GM12891 (cell line): ENCODE measurements around the gene TBPL2.
A peak's percentile ranks its signal among the peaks of the same experiment; 100 is the strongest.

ENCODE experiments used
- DNase-seq: peaks from one replicate; pipeline ENCODE4 v3.0.0; 2011; ENCODE audit warnings: low spot score; ENCODE audit not compliant: insufficient read length
- FAIRE-seq: peaks from 2 replicates; lab custom pipeline; 2011; peaks lifted over from hg19 to GRCh38; lab: Jason Lieb, UNC
- PAX5 ChIP-seq: IDR thresholded peaks from 2 replicates; pipeline ENCODE4 v1.6.1; 2011; ENCODE audit warnings: low read length, moderate library complexity, mild to moderate bottlenecking; ENCODE audit not compliant: insufficient read depth, severe bottlenecking
- POLR2A ChIP-seq: IDR thresholded peaks from 2 replicates; pipeline ENCODE4 v1.6.1; 2011; ENCODE audit warnings: low read depth, low read length, control low read depth
- POLR2AphosphoS5 ChIP-seq: IDR thresholded peaks from 2 replicates; pipeline ENCODE4 v1.6.1; 2011; ENCODE audit warnings: low read depth, low read length, control low read depth
- POU2F2 ChIP-seq: IDR thresholded peaks from 2 replicates; pipeline ENCODE4 v1.6.1; 2011; ENCODE audit warnings: low read depth, mild to moderate bottlenecking, control low read depth, low read length, moderate library complexity
- SPI1 ChIP-seq: IDR thresholded peaks from 2 replicates; pipeline ENCODE4 v1.6.1; 2011; ENCODE audit warnings: low read depth, low read length, control low read depth
- TAF1 ChIP-seq: IDR thresholded peaks from 2 replicates; pipeline ENCODE4 v1.6.1; 2011; ENCODE audit warnings: low read depth, low read length, control low read depth

The TBPL2 gene

DNA sequence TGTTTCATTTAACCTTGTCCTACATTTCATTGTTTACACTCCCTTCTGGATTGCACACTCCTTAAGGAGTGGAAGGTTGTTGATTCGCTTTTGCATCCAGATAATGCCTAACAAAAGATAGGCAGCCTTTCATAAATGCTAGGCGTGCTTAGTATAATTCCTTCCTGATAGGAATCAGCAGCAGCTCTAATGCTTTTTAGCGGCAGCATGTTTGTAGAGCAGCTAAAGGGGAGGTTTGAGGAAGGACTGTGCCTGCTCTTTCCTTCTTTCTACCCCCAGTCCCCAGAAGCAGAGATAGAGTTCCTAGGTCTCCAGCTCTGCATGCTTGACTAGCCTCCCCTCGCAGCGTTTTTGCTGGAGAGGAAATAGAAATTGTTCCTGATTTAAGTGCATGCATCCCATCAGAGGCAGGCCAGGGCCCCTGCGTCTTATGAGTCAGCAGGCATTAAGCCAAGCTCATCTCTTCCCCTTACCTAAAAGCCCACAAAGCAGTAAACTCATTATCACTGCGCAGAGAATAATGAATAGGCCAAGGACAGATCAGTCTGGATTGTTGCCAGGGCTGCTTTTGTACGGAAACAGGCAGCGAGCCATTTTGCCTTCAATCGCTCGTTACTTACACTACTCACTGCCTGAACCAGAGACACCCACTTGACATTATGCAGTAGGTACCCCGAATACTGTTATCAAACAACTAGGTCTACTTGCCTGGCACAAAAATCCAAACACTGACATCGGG, 14.0 kb upstream of the TBPL2 start:
- peak; percentile 12; the same call in 1 of the 2 replicates for TF ChIP-seq SPI1
- TF ChIP-seq POLR2A = no peak
- no peak for FAIRE-seq

GRCh38 chr14:55451950-55452349, 11.5 kb upstream of the TBPL2 start:
- DNase-seq (no peak), FAIRE-seq (no peak)
- TF ChIP-seq PAX5 (no peak), POLR2A (no peak), POU2F2 (no peak), POLR2AphosphoS5 (no peak), SPI1 (no peak), TAF1 (no peak)

More for the DNA sequence above, 14.0 kb upstream of the TBPL2 start:
- no peak for DNase-seq

DNA sequence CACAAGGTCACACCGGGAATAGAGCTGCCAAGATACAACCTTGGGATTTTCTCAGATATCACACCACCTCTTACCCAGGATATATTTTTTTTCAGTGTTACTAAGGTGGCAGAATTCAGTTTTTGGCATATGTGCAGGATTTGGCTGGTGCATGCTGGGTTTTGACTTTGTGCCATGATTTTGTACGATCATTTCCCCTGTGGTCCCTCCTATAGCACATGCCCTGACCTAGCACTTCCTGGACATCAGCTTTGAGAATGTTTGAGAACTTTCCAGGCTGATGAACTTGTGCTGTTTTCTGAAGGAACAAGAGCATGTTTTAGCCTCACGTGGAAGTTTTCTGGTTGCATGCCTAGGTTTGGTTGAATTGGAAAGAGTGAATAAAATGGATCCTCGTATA, 11.0 kb upstream of the TBPL2 start:
- FAIRE-seq (no peak), DNase-seq (no peak)
- TF ChIP-seq TAF1 = no peak
- no peak for TF ChIP-seq POLR2AphosphoS5
- TF ChIP-seq POU2F2 = no peak
- no peak for TF ChIP-seq PAX5
- TF ChIP-seq POLR2A = no peak
- TF ChIP-seq SPI1 = no peak

GRCh38 chr14:55450987-55451386, 10.6 kb upstream of the TBPL2 start:
- FAIRE-seq (no peak), DNase-seq (no peak)
- TF ChIP-seq POLR2A = no peak

- no peak for DNase-seq
- FAIRE-seq = no peak
- TF ChIP-seq POU2F2 (no peak), SPI1 (no peak), POLR2A (no peak), PAX5 (no peak), POLR2AphosphoS5 (no peak), TAF1 (no peak)
These were observed 10.1 kb upstream of the TBPL2 start for GRCh38 chr14:55450539-55450938.

DNA sequence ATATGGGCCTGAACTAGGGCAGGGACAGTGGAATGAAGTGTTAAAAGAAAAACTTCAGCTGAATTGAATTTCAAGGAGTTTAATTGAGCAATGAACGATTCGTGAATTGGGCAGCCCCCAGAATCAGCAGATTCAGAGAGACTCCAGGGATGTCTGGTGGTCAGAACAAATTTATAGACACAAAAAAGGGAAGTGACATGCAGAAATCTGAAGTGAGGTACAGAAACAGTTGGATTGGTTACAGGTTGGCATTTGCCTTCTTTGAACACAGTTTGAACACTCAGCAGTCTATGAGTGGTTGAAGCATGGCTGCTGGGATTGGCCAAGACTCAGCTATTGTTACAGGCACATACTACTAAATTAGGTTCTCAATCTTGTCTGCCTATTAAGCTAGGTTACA, 9.7 kb upstream of the TBPL2 start:
- FAIRE-seq (no peak), DNase-seq (no peak)
- TF ChIP-seq TAF1 (no peak), PAX5 (no peak), POLR2AphosphoS5 (no peak), SPI1 (peak; percentile 67)

- TF ChIP-seq SPI1 = no peak
- TF ChIP-seq POU2F2 = no peak
- no peak for TF ChIP-seq PAX5
- TF ChIP-seq TAF1 = no peak
- FAIRE-seq = no peak
These were observed 8.7 kb upstream of the TBPL2 start for GRCh38 chr14:55449116-55449515.

DNA sequence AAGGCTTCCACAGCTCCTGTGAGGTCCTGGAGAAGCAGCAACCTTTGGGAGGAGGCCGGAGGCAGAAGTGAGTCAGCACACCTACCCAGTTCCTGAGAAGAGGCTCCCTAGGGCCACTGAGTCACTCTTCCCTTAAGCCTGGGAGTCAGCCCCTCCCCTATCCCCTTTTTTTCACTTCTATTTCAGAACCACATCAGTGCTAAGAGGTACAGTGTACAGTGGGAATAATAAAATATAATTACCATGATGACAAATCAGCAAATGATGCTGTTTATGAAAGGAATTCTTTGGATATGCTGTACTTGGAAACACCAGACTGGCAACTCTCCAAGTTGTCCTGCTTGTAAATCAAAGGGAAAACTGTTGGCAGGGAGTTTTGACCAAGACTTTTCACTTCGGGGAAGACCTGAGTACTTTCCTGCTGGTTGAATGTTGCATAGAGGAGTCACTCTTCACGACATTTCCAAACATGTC, 7.8 kb upstream of the TBPL2 start:
- FAIRE-seq (no peak), DNase-seq (no peak)
- TF ChIP-seq POLR2AphosphoS5 = no peak
- TF ChIP-seq POLR2A = no peak
- TF ChIP-seq SPI1 = no peak
- no peak for TF ChIP-seq POU2F2
- TF ChIP-seq PAX5 = no peak
- TF ChIP-seq TAF1 = no peak

More at GRCh38 chr14:55449116-55449515, 8.7 kb upstream of the TBPL2 start:
- no peak for DNase-seq

DNA sequence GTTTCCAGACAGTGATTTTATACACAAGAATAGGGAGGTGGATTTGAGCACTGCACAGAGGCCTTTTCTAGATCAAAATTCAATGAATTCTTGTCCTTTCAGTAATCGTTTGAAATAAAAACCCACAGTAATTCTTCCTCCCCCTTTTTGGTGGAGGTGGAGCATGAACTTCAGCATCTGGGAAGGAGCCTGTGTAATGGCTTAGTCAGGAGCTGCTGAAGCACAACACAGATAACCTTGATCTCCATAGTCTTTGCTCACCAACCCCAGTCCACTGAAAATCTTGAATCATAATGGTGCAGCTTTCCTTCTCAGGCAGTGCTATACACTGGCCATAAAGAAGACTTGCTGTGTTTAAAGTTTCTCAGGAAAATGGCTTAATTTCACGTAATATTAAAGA, 6.4 kb upstream of the TBPL2 start:
- no peak for TF ChIP-seq PAX5
- TF ChIP-seq POU2F2 = no peak
- no peak for TF ChIP-seq POLR2A
- TF ChIP-seq POLR2AphosphoS5 = no peak
- TF ChIP-seq TAF1 = no peak
- no peak for TF ChIP-seq SPI1
- FAIRE-seq = no peak
- DNase-seq = no peak

DNA sequence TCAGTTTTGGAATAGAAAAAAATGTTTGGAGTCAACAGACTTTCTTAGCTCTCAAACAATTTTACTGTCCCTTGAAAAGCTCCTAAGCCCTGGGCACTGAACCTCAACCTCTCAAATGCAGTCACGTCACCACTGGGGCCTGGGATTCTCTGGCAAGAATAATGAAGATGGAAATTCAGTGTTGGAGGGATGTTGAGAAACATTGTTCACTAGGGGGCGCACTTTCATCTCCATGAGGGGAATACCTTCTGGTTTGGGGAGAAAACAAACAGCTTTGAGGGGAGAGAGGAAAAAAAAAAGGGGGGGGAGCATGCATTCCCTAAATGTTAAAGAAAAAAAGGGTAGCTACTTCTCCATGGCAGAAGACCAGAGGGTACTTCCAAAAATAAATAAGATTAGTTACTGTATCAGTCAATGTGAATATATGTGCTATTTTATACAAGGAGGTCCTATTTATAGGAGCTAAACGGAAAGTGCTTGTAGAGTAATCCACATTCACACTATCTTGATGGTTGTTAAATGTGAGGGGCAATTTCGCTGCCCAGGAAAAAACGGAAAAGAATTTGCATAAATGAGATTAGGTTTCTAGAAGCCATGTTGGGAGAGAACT, 5.8 kb upstream of the TBPL2 start:
- DNase-seq = peak; percentile 30
- TF ChIP-seq POU2F2 = no peak
- TF ChIP-seq SPI1 = no peak
- TF ChIP-seq TAF1 = no peak
- TF ChIP-seq POLR2A = no peak
- TF ChIP-seq POLR2AphosphoS5 = no peak
- TF ChIP-seq PAX5 = no peak
- FAIRE-seq = peak; percentile 70

DNA sequence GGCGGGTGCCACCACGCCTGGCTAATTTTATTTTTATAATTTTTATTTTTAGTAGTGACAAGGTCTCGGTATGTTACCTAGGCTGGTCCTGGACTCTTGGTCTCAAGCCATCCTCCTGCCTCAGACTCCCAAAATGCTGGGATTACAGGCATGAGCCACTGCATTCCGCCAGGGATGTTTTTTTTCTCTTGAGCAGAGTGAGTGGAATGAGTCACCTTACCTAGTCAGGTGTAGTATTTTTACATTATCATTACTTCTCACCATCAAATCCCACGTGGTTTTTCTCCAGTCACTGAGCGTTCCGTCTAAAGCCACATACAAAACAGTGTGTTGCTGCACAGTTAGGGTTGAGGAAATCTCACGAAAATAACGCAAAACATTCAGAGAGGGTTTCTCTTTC, 870 bp upstream of the TBPL2 start:
- DNase-seq = no peak
- no peak for FAIRE-seq
- TF ChIP-seq POU2F2 = no peak
- TF ChIP-seq TAF1 = no peak
- TF ChIP-seq POLR2AphosphoS5 = no peak
- TF ChIP-seq PAX5 = no peak
- no peak for TF ChIP-seq SPI1
- no peak for TF ChIP-seq POLR2A
